DND-41 (cell line): ENCODE measurements around the gene OPCML.

ENCODE experiments used
- ATAC-seq: fragments of 200-7000 bp; cut with Tn5 transposase; 3 replicates; pipeline ENCODE4 v1.9.1; 2021; ENCODE audit warnings: low read depth; ENCODE audit not compliant: insufficient read depth
- DNase-seq: peaks from one replicate; pipeline ENCODE4 v3.0.0-alpha.2; 2020
- H2AFZ ChIP-seq: 2 replicates; pipeline ENCODE4 v1.6.0; 2012; ENCODE audit warnings: low read depth, low read length
- H3K27ac ChIP-seq: 2 replicates; pipeline ENCODE4 v1.5.1; 2012; ENCODE audit warnings: low read length, inconsistent platforms
- H3K27me3 ChIP-seq: fragments of 200-600 bp; sonication (generic); 2 replicates; pipeline ENCODE4 v1.6.0; 2012; ENCODE audit warnings: low read length, mild to moderate bottlenecking, inconsistent platforms; ENCODE audit not compliant: insufficient read depth, poor library complexity
- H3K36me3 ChIP-seq: 2 replicates; pipeline ENCODE4 v1.5.1; 2012; ENCODE audit warnings: low read length, inconsistent platforms; ENCODE audit not compliant: insufficient read depth
- H3K4me1 ChIP-seq: 2 replicates; pipeline ENCODE4 v1.5.1; 2012; ENCODE audit warnings: mild to moderate bottlenecking, low read length; ENCODE audit not compliant: insufficient read depth
- H3K4me2 ChIP-seq: 2 replicates; pipeline ENCODE4 v1.6.0; 2012; ENCODE audit warnings: mild to moderate bottlenecking, moderate library complexity, low read length, inconsistent platforms; ENCODE audit not compliant: insufficient read depth
- H3K4me3 ChIP-seq, 2 experiments: fragments of 200-600 bp in 1 of 2; shearing (Covaris generic) in 1 of 2; 2 replicates each; pipeline ENCODE4 v1.5.1; 2012 to 2016; ENCODE audit warnings: inconsistent platforms in 2 of 2, low read length in 2 of 2, mild to moderate bottlenecking in 2 of 2, low read depth in 1 of 2, moderate library complexity in 1 of 2
- H3K79me2 ChIP-seq: 2 replicates; pipeline ENCODE4 v1.6.0; 2012; ENCODE audit warnings: low read length, inconsistent platforms; ENCODE audit not compliant: insufficient read depth
- H3K9ac ChIP-seq: 2 replicates; pipeline ENCODE4 v1.6.0; 2012; ENCODE audit warnings: low read depth, mild to moderate bottlenecking, inconsistent platforms, low read length, moderate library complexity
- H3K9me3 ChIP-seq: 2 replicates; pipeline ENCODE4 v1.5.1; 2012; ENCODE audit warnings: low read length, moderate library complexity, mild to moderate bottlenecking, inconsistent platforms; ENCODE audit not compliant: insufficient read depth, severe bottlenecking
- H4K20me1 ChIP-seq: 2 replicates; pipeline ENCODE4 v1.6.0; 2012; ENCODE audit warnings: low read length; ENCODE audit not compliant: insufficient read depth
- CTCF ChIP-seq: IDR thresholded peaks from 2 replicates; pipeline ENCODE4 v1.5.1; 2012; ENCODE audit warnings: borderline replicate concordance, low read length, moderate library complexity, mild to moderate bottlenecking; ENCODE audit not compliant: poor library complexity, severe bottlenecking; ENCODE audit errors: extremely low read depth
- EZH2 ChIP-seq: IDR thresholded peaks from 3 replicates; pipeline ENCODE4 v1.6.1; 2012; ENCODE audit warnings: borderline replicate concordance, low read depth, mild to moderate bottlenecking, moderate library complexity, low read length, inconsistent platforms; ENCODE audit not compliant: severe bottlenecking

OPCML gene

GRCh38 chr11:132788816-132789325 lies 743.4 kb downstream of the OPCML start:
- DNase-seq (no peak), ATAC-seq (no peak)
- Histone ChIP-seq H3K4me3 (no peak overlapping the region), H3K4me1 (peaks cover 6% of the 10 kb centered on the region; the same call in 1 of the 2 replicates), H3K9me3 (no peaks in the 10 kb centered on the region), H3K79me2 (no peaks in the 10 kb centered on the region), H3K27ac (no peak overlapping the region), H3K4me2 (no peak overlapping the region), H2AFZ (no peak overlapping the region), H3K9ac (no peak overlapping the region), H3K36me3 (no peaks in the 10 kb centered on the region), H3K27me3 (no peaks in the 10 kb centered on the region), H4K20me1 (no peaks in the 10 kb centered on the region)
- TF ChIP-seq EZH2 = no peak

- no peaks in the 10 kb centered on the region for H3K36me3 ChIP-seq
- TF ChIP-seq EZH2 (no peak), CTCF (no peak)
- H3K79me2 ChIP-seq = no peaks in the 10 kb centered on the region
- DNase-seq (no peak), ATAC-seq (no peak)
- H2AFZ ChIP-seq = no peak overlapping the region
- H3K4me2 ChIP-seq = no peak overlapping the region
- no peak overlapping the region for H3K9ac ChIP-seq
- no peaks in the 10 kb centered on the region for H4K20me1 ChIP-seq
- H3K9me3 ChIP-seq = no peaks in the 10 kb centered on the region
- H3K27ac ChIP-seq = no peak overlapping the region
- H3K27me3 ChIP-seq = no peaks in the 10 kb centered on the region
- H3K4me1 ChIP-seq = peaks cover 9% of the 10 kb centered on the region
- no peak overlapping the region for H3K4me3 ChIP-seq
Observed at GRCh38 chr11:132785878-132786277, 746.4 kb downstream of the OPCML start.

GRCh38 chr11:132784441-132784840 lies 747.9 kb downstream of the OPCML start:
- Histone ChIP-seq H3K36me3 (no peaks in the 10 kb centered on the region), H3K9ac (no peak overlapping the region), H4K20me1 (no peaks in the 10 kb centered on the region), H3K4me2 (no peak overlapping the region), H3K4me3 (no peak overlapping the region), H2AFZ (no peak overlapping the region), H3K4me1 (peaks cover 7% of the 10 kb centered on the region), H3K9me3 (no peaks in the 10 kb centered on the region), H3K79me2 (no peaks in the 10 kb centered on the region), H3K27me3 (no peaks in the 10 kb centered on the region), H3K27ac (no peak overlapping the region)
- ATAC-seq (no peak), DNase-seq (no peak)
- no peak for TF ChIP-seq EZH2
- no peak for TF ChIP-seq CTCF

- Histone ChIP-seq H3K4me3 (no peak overlapping the region), H3K27ac (no peak overlapping the region), H3K9ac (no peak overlapping the region), H2AFZ (no peak overlapping the region), H3K4me2 (no peak overlapping the region), H3K4me1 (peaks cover 5% of the 10 kb centered on the region), H3K27me3 (no peaks in the 10 kb centered on the region), H3K36me3 (no peaks in the 10 kb centered on the region), H3K9me3 (no peaks in the 10 kb centered on the region), H4K20me1 (no peaks in the 10 kb centered on the region), H3K79me2 (no peaks in the 10 kb centered on the region)
- DNase-seq (peak; percentile 40), ATAC-seq (peak; percentile 62; the same call in 2 of the 3 replicates)
- no peak for TF ChIP-seq CTCF
Observed at GRCh38 chr11:132782102-132782501, 750.2 kb downstream of the OPCML start.
